Measurements from ENCODE around the gene TTF1.

The TTF1 gene

DNA sequence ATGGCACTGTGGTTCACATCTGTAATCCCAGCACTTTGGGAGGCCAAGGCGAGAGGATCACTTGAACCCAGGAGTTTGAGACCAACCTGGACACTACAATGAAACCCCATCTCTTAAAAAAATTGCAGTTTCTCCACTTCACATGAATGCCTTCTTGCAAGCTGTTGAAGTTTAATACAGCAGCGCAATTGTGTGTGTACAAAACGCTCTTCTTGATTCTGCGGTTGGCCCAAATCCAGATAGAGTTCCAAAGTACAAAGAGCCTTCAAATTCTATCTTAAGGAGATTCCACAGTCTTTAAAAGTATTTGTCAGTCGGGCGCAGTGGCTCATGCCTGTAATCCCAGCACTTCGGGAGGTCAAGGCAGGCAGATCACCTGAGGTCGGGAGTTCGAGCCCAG is 42.6 kb downstream of the TTF1 start:
- DNase-seq (ENCODE audit: low read depth): no peak

DNA sequence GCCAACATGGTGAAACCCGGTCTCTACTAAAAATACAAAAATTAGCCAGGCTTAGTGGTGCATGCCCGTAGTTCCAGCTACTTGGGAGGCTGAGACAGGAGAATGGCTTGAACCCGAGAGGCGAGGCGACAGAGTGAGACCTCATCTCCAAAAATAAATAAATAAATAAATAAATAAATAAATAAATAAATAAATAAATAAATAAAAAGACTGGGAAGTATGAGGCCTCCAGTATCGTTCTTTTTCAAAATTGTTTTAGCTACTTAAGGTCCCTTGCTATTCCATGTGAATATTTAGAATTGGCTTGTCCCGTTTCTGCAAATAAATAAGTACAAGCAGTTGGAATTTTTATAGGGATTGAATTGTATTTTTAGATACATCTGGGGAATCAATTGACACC is 48.9 kb downstream of the TTF1 start:
- no peak for DNase-seq (ENCODE audit: low read depth)

DNA sequence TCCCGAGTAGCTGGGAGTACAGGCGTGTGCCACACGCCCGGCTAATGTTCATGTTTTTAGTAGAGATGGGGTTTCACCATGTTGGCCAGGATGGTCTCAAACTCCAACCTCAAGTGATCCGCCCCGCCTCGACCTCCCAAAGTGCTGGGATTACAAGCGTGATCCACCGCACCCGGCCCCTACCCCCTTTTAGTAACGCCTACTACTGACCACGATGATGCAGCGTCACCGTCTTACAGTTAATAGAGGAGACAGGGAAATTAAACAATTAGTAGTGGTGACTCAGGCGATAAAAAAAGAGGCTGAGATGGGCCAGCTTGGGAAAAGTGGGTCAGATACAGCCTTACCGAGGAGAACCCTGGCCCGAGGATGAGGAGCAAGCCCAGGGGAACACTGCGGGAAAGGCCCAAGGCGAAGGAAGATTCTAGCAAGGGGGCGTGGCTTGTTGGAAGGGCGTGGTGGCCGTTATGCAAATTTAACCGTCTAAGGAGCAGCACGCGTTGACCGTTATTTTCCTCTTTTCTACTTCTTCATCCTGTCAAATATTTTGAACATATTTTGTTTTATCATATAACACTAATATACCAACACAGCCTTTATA is 50.2 kb downstream of the TTF1 start:
- DNase-seq (ENCODE audit: low read depth): no peak

DNA sequence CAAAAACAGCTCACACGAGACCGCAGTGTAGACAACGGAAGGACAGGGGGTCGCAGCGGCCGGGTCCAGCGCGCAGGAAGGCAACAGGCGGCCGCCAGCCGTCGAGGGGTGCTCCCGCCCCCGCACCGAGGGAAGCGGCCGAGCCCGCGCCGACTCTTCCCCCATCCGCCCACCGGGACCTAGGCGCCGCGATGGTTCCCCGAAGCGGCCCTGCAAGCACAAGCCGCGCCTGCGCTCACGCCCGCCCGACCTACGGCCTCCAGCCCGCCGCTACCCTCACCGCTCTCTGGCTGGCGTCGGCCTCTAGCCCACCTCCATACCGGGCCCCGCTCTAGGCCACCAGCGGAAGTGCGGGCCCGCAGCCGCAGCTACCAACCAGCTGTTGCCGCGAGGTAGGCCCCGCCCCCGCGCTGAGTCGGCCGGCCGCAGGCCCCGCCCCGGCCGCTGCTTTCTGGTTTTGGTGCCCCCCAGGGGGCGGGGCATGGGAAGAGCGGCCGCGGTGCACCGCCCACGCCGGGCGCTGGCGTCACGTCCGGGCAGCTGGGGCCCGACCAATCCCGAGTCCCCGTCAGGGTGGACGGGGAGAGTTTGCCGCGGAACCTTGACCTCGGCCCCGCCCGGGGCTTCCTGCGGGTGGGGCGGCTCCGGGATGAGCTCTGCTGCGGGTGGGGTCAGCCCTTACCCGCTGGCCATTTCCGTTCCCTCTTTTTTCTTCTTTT is 51.8 kb downstream of the TTF1 start, which contains the start of gene SETX:
TSS of gene SETX (minus strand) at position 350 of the 719 bp plus-strand sequence. CDS start 5,558 bp downstream, outside the sequence.
- peak; percentile 98 for DNase-seq (ENCODE audit: low read depth)

DNA sequence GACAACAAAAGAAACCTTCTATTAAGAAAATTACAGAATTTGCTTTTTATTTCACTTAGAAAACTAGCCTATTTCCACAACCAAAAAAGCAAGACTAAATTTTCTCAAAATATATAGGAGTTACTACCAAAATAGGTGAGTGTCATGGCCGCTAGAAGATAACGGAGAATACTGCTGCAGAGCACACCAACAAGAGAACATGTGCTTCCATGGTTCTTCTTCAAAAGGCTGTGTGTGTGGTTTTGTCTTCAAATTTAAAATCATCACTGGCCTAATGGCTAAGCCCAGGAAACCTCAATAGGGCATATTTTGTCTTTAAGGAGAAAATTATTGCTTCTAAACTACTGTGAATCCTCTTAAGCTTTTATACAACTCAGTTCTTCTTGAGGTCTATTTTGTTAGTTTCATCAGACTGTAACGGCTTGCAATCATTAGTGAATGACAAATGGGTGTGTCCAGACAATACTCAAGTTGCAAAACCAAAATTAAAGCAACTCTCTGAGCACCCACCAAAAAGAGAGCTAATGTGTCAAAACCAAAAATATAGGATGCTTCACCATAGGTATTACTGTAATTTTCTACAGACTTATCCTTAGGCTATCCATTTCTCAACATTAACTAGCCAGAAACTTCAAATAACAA is 55.1 kb downstream of the TTF1 start:
- DNase-seq (ENCODE audit: low read depth): no peak

DNA sequence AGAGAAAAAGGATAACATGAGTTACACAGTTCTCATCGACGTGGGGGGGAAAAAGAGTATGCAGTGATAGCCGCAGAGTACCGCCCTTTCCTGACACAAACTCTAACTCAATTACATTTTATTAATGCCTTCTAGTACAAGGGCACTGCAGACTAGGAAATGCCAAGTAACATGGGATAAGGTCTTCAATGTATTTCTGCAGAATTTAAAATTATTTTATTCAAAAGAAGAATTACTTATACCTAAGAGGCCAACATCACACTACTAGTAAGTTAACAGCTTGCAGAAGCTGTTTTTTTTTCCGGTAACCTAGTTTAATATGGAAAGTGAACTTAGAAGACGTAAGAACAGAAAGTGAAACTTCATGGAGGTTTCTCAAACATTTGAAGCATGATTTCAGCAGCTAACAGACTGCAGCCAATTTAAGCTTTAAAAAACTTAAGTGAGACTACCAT is 55.8 kb downstream of the TTF1 start:
- DNase-seq (ENCODE audit: low read depth): no peak

DNA sequence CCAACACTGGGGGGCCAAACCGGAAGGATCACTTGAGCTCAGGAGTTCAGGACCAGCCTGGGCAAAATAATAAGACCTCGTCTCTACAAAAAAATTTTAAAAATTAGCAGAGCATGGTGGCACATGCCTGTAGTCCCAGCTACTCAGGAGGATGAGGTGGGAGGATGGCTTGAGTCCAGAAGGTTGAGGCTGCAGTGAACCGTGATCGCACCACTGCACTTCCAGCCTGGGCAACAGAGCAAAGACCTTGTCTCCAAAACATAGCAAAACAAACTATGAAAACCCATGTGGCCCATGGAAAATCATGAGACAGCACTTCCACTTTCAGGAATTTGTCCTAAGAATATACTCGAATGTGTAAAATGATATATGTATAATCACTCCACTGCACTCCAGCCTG is 58.0 kb downstream of the TTF1 start:
- no peak for DNase-seq (ENCODE audit: low read depth)

DNA sequence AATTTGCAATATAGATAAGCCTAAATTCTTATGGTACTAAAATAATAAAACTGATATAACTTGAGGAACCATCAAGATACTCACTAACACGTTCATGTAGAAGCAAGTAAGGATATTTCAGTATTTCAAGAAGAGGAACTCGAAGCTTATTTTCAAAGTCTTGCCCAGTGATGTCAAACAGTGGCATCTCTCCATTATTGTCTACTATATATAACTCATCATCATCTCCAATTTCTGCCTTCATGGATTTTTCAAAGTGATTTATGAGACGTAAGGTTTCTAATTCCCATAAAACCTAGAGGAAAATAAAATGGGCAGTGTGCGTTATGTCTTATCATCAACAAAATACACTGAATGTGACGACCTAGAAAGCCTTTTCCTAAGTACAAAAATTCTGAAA is 60.5 kb downstream of the TTF1 start:
- no peak for DNase-seq (ENCODE audit: low read depth)

DNA sequence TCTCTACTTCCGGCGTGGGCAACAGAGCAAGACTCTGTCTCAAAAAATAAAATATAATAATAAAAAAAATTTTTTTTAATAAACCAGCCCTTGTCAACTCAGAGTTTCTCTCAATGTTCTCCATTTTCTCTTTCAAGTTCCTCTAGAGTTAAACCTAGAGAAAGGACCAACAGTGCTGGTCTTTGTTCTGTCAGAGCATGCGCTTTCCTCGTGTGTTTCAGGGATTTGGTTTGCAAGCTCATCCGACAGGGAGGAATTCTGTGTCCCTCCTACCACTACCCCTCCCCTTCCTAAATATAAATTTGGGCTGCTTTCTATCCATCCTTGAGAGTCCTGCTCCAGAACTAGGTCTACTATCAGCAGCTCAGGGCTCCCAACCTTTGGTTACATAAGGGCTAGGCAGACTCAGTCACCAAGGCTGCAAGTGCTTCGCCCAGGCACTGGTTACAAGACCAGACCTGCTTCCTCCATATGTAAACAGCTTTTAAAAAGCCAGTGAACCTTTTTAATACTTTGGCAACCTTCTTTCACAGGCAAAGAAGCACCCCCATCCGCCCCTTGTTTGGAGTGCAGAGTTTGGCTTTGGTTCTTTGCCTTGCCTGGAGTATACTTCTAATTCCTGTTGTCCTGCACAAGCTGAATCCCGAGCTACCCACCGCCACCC is 65.3 kb downstream of the TTF1 start:
- DNase-seq (ENCODE audit: low read depth): no peak

DNA sequence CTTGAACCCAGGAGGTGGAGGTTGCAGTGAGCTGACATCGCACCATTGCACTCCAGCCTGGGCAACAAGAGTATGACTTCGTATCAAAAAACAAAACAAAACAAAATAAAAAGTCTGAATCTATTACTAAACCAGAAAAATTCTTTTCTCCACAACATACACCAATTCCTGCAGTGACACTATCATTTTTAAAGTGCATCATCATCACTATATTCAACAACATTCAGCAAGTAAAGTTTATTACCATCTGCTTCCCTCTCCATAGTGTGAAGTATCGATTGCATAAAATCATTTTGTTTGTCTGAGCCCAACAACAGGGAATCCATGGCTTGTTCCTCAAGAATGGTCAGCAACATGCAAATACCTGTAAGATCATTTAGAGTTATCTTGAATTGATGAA is 72.3 kb downstream of the TTF1 start:
- no peak for DNase-seq (ENCODE audit: low read depth)

DNA sequence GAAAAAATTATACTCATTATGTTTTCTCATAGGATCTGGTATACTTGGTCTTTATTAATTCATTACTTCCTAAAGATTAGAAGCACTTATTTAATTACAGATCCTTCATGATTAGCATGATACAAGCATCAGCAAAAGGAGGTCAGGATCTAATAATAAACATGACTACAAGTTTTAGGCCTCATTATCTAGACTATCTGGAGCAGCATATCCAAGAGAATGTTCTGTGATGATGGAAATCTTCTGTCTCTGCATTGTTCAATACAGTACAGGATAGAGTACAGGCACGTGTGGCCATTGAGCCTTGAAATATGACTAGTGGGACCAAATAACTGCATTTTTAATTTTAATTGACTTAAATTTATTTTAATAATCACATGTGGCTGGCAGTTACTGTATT is 73.1 kb downstream of the TTF1 start:
- DNase-seq (ENCODE audit: low read depth): no peak

DNA sequence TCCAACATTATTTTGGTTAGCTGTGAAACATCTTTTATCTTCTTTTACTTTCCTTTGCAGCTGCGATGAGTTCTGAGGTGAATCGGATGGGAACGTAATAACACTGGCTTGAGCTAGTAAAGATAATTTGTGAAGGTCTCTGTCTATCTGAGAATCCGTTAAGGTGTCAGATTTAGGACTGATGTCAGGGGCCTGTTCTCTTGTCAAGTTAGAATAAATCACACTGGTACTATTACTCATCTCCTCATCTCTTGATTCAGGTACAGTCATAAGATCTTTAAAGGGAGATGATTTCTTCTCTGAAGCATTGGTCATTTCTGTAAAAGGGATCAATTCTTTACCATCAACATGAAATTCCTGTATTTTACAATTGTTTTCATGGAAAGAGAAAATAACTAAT is 78.1 kb downstream of the TTF1 start:
- DNase-seq (ENCODE audit: low read depth): no peak

DNA sequence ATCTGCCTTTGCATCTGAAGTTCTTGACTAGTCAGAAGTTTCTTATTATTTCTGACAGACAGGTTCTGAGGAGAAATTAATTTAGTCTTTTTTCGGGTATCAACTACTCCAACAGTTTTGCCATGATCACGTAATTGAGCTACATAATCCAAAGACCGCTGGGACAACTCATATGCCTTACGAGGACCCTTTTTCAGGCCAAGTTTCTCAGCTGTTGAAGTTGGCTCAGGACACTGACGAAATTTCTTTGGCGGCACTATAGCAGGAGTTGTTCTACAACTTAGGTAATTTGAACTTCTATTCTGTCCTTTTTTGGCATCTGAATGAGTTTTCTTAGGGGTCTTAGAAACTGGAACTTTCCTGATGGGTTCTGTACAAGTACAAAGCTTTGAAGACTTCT is 79.1 kb downstream of the TTF1 start:
- DNase-seq (ENCODE audit: low read depth): no peak
